ENCODE data around the gene TBPL1.
"Not testable (repeated sequence)": the region's sequence is repeated elsewhere in the genome, so short reads cannot be mapped to it uniquely, and the experiment has no call there.

The TBPL1 gene

DNA sequence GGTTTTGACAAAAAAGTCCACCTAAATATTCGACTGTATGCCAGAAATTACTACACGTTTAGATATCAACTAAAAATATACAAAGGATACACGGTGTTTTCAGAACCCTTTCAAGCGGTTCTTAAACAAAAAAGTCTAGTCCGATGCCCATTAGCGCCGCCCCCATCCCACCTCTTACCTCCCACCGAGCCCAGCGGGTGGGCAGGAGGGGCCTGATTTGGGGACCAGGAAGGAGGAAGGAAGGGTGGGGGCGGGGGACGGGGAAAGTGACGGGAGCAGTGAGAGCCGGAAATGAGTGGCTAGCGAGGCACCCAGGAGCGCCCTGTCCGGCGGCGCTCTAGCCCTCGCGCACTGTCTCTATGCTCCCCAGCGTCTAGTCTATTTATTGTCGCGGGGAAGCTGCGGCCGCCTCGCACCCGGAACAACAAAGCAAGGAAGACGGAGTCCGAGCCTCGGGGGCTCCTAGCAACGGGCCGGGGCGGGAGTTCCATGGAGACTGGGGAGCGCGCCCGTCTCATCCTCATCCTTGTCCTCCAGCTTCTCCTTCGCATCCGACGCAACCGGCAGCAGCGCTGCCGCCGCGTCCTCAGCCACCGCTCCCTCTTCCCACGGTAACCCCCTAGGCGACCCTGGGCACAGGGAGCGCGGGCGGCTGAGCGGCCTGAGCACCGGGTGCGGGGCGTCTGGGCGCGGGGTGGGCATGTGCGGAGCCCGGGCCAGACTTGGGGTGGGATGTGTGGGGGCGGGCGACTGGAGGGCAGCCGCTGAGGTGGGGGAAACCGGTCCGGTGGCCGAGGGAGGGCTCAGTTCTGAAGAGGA, at the start of gene TBPL1:
Gene TBPL1, plus strand, starts transcription at position 410 of the 819 bp plus-strand sequence. CDS start 26,902 bp downstream, outside the sequence.
- peak; percentile 89 for FAIRE-seq

DNA sequence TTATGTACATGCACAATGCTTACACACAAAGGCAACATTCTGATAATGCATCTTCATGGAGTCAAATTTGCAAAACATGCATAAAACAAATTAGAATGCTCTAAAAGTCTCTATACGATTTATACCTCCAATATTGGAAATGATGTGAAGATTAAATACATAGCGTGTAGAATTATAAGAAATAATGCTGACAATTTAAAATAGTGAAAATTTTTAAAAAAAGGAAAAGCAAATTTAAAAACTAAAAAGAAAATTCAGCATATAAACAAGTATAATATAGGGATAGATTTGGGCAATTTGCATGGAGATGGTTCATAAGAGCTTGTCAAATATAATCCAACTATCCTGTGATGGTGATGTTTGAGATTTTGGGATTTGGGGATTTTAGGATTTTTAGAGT, 49.2 kb upstream of the TBPL1 start:
- FAIRE-seq = no peak
- no peak for DNase-seq (ENCODE audit: insufficient read length, low spot score)

More for the DNA sequence above, at the start of gene TBPL1:
- DNase-seq (ENCODE audit: insufficient read length, low spot score) = peak; percentile 95

DNA sequence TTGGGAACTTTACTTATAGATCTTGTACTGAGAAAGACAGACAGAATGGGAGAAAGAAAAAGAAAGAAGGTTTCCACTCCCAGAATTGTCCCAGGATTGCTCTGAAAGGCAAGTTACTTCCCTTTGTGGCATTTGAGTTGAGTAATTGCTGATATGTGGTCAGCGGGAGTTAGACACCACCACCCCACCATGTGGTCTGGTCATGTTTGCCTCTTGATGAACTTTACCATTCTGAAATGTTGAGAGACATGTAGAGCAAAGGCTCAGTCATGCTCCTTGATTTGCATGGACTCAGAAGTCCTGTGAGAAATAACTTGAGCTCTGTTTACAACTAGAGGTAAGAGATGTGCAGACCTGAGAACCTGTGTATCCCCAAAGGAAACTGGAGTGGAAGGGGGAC, 47.0 kb upstream of the TBPL1 start:
- FAIRE-seq = no peak
- no peak for DNase-seq (ENCODE audit: insufficient read length, low spot score)

DNA sequence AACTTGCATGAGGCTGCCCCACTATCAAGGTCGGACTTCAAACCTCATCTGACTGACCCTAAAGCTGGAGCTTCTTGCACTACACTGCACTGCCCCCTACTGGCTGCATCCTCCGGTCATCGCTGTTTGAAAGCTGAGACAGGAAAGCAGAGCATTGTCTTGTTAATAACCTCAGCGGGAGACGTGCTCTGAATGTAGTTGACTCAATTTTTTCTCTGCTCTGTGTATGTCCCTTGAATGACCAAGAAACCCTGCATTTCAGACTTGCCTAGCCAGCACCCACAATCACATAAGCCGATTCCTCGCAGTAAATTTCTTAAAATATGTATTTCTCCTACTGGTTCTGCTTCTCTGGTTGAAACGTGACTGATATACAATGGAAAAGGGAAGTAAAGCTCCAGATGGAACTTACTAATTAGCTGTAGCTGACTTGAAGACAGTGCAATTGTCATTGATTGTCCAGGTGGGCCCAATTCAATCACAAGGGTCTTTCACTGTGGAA, 36.3 kb upstream of the TBPL1 start:
- FAIRE-seq (peak; percentile 87), DNase-seq (ENCODE audit: insufficient read length, low spot score) (peak; percentile 68)

DNA sequence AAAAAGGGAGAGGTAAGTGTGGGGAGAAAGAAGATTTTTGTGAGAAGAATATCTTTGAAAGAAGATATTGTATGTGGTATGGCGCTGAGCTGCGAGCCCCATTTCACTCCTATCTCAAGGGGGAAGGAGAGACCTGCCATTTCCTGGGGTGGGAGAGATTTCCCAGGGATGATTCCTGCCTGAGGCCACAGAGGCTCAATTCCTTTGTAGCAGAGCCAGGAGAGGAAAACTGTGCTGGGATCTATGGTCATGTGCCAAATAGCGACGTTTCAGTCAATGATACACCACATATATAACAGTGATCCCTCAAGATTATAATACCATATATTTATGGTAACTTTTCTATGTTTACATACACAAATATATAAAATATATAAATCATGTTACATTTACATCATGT, 35.2 kb upstream of the TBPL1 start:
- DNase-seq (ENCODE audit: insufficient read length, low spot score) (no peak), FAIRE-seq (no peak)

DNA sequence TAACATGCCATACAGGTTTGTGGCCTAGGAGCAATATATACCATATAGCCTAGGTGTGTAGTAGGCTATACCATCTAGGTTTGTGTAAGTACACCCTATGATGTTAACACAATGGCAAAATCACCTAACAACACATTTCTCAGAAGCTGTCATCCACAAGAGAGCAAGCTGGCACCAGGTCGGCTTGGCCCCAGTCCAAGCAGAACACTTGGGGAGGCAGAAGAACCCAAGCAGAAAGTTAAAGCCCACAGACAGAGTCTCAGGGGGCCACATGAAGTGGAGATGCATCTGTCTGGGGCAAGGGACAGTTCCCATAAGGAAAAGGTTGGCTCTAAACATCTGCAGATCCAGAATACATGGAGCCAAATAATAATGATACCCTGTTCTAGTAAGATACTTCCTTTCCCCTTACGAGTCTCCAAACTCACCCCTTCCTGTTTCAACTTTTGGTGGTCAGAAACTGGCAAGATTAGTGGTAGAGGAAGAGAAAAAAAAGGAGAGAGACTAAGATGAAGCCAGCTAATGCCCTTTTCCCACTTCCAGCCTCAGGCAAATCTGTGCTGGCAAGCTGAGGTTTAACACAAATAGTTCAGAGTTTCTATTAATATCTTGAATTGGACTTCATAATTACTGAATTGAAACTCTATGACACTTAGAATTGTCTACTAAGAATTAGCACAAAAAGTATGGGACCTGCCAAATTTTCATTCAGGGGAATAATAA, 34.7 kb upstream of the TBPL1 start:
- DNase-seq (ENCODE audit: insufficient read length, low spot score) = no peak
- no peak for FAIRE-seq

DNA sequence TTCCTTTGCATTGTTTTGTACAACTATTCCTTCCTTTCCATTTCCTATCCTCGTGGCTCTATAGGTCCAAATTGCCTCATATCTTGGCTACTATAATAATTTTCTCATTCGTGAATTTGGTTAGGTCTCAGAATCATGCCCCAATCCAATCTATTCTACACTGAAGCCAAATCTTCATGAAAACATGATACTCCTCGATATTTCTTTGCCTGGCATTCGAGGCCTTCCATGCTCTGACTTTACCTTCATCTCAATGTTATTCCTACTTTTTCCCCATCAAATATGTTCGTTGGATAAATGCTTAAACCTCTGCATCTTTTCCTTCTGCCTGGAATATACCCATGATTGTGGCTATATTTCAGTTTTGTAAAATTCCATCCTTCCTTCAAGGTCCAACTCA, 33.7 kb upstream of the TBPL1 start:
- no peak for DNase-seq (ENCODE audit: insufficient read length, low spot score)
- FAIRE-seq = no peak

DNA sequence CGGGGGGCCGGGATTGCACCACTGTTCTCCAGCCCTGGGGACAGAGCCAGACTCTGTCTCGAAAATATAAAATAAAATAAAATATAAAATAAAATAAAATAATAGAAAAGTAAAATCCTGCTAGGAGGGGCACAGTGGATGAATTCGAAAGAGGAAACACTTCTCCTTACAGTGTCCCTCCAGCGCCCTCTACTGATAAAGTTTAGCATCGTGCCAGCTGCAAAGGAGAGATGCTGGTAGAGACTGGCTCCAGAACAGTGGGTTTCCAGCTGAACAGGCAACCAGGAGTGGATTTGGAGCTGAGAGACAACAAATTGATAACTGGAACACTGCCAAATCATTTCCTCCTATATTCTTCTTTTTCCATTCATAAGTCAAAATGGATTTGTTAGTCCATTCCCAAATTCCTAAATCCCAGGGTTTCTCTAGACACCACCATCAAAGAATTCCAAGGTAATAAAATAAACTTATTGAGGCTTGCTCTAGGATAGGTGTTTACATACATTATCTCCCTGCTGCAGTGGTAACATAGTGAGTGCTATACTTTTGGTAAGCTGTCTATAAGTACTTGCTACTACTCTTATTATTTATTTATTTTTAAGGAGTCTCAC, 31.7 kb upstream of the TBPL1 start:
- FAIRE-seq (no peak), DNase-seq (ENCODE audit: insufficient read length, low spot score) (peak; percentile 81)

DNA sequence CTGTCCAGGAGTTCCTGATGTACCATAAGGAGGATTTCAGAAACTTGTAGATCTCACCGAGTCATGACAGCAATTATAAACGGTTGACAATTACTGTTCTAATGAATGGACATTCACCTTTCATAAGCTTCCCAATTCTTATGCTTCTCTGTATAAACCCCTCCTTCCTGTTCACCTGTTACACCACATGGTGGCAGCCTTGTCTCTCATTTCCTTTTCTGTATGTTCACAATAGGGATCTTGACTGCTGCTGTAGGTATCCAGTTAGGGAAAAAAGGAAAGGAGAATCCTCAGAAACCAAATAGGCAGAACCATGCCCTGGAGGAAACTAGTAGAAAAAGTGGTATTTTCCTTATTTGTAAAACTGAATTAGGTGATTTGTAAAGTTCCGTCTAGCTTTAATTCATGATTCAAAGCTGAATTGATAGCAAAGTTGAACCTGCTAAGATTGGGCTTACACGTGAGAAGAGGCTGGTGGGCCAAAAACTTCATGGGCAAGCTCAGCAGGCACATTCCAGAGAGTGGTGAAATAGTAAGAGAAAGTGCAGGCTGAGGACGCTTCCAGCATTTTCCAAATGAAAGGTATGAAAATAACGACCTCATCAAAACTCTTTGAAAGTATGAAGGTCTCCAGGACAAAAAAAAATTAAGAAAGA, 29.0 kb upstream of the TBPL1 start:
- peak; percentile 68 for DNase-seq (ENCODE audit: insufficient read length, low spot score)
- FAIRE-seq = peak; percentile 54

DNA sequence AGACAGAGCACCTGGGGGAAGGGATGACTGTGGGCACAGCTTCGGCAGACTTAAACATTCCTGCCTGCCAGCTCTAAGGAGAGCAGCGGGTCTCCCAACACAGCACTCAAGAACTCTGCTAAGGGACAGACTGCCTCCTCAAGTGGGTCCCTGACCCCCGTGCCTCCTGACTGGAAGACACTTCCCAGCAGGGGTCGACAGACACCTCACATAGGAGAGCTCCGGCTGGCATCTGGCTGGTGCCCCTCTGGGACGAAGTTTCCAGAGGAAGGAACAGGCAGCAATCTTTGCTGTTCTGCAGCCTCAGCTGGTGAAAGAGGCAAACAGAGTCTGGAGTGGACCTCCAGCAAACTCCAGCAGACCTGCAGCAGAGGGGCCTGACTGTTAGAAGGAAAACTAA, 21.8 kb upstream of the TBPL1 start:
- not testable (repeated sequence) for FAIRE-seq

DNA sequence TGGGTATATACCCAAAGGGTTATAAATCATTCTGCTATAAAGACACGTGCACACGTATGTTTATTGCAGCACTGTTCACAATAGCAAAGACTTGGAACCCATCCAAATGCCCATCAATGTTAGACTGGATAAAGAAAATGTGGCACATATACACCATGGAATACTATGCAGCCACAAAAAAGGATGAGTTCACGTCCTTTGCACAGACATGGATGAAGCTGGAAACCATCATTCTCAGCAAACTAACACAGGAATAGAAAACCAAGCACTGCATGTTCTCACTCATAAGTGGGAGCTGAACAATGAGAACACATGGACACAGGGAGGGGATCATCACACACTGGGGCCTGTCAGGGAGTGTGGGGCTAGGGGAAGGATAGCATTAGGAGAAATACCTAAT, 16.7 kb upstream of the TBPL1 start:
- DNase-seq (ENCODE audit: insufficient read length, low spot score); FAIRE-seq: not testable (repeated sequence)

More for the DNA sequence above, 21.8 kb upstream of the TBPL1 start:
- DNase-seq (ENCODE audit: insufficient read length, low spot score) = not testable (repeated sequence)

DNA sequence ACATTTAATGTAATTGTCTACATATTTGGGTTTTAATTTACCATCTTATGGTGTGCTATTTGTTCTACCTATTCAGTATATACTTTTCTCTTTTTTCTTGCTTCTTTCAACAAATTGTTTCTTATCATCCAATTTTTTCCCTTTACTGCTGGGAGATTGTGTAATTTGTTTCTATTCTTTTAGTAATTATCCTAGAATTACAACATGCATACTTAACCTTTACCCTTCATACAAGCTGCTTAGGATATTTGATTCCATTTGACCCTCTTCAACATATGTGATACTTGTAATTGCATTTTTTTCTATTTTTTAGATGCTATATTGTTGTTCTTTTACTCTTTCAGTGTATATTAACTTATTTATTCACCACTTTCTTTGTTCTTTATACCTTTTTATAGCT, 15.1 kb upstream of the TBPL1 start:
- FAIRE-seq = no peak

DNA sequence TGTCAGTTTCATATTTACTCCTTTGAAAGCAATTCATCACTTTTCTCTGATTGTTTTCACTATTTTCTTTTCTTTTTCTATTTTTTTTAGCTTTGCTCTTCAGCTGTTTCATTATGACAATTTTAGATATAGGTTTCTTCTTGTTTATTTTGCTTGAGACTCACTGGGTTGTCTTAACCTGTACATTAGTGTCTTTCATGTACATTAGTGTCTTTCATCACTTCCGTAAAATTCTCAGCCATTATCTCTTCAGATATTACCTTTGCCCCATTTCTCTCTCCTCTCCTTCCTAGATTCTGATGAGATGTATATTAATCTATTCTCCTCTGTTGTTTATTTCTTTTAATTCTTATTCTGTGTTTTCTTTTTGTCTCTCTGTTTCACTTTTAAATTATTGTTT, 14.5 kb upstream of the TBPL1 start:
- no peak for FAIRE-seq
- no peak for DNase-seq (ENCODE audit: insufficient read length, low spot score)

More for the DNA sequence above, 15.1 kb upstream of the TBPL1 start:
- DNase-seq (ENCODE audit: insufficient read length, low spot score) = no peak

DNA sequence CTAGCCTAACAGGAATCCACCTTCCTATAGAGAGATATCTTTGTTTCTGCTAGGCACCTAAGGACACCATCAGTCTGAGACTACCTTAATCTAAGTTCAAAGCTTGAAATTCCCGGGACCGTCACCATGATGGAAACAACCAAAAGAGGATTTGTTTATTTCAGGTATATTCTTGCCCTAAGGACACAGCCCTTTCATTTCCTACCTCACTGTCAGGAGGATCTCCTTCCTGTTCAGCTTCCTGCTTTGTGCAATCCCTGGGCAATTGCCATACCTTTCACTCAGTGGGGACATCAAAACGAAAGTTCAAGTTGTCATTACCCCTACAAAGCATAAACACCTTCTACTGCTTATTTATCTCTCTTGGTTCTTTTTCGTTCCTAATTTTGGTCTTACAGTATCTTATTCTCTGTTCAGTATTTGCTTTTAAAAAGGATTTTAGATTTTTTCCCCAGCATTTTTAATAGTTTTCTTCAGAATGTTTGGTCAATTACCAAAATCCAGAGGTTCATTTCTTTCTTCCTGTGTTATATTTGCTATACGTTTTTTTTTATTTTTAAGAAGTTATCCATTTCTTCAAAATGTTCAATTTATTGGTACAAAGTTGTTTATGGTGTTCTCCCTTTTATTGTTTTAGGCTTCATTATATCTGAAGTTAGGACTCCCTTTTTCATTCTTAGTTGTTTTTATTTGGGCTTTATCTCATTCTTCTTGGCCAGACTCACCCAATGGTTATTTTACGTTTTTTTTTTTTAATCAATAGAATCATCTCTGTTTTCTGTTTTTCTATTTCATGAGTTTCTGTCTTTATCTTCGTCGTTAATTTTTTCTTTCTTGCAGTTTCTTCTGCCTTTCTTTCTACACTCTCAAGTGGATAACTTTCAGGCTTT, 13.0 kb upstream of the TBPL1 start:
- DNase-seq (ENCODE audit: insufficient read length, low spot score) (no peak), FAIRE-seq (no peak)

DNA sequence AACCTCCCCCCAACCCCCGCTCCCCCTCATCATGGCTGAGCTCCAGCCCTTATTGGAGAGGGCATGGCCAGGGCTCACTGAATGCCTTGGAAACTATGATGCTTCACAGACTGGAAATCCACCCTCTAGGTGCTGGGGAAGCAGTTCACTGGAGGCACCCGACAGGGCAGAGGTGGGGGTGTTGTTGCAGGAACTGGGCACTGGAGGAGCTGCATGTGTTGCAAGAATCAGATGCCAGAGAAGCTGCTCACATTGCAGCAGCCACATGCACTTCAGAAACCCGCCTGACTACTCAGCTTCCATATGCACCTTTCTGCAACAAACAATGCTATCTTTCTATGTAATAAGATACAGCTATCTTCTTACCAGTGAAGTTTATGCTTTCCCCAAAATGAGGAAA, 7.9 kb upstream of the TBPL1 start:
- FAIRE-seq = no peak

DNA sequence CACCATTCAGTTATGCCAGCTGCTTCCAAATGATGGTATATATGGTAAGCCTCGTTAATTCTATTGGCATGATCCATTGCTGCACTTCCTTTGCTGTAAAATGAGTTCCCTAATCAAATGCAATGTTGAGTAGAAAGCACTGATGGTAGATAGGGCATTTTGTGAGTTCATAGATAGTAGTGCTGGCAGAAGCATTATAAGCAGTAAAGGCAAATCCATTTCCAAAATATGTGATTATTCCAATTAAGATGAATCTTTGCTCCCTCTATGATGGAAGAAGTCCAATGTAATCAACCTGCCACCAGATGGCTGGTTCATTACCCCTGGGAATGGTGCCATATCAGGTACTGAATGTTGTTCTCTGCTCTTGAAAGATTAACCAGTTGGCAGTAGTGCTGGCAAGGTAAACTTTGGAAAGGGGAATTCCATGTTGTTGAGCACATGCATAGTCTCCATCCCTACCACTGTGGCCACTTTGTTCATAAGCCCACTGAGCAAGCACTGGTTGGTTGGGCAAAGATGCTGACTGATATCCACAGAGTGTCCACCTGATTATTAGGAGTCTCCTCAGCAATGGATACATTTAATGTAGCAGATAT, 5.6 kb upstream of the TBPL1 start:
- no peak for DNase-seq (ENCODE audit: insufficient read length, low spot score)
- FAIRE-seq = no peak

More for the DNA sequence above, 7.9 kb upstream of the TBPL1 start:
- no peak for DNase-seq (ENCODE audit: insufficient read length, low spot score)

DNA sequence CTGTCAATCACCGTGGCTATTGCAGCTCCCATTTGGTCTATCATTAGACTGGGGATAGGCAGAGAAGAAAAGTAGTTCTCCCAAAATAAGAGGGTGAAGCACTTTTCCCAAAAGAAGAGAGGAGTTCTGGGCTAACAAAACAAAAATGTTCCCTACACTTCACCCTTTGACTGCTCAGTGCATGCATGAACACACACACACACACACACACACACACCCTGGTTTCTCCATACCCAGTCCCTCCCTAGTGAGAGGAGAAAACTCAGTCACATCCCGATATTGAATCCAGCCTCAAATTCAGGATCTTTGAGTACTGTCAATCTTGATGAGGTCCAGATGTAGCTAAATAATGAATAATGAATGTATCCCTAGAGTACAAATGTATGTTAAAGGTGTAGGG, 4.6 kb upstream of the TBPL1 start:
- DNase-seq (ENCODE audit: insufficient read length, low spot score) (no peak), FAIRE-seq (no peak)

DNA sequence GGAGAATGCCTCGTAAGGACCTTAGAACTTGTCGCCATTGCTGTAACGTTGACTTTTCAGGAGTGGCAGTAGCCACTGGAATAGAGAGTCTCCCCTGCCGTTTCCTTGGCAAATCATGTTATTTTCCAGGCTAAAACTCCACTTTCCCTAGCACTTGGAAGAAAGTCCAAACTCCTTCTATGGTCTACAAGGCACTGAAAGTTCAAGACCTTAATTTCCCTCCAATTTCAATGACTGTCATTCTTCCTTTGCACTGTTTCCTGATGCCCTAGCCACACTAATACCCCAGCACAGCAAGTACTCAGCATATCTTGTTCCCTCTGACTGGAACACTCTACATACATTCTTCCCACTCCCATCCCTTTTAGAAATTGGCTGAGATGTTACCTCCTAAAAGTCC, 1.8 kb upstream of the TBPL1 start:
- FAIRE-seq = peak; percentile 48
- no peak for DNase-seq (ENCODE audit: insufficient read length, low spot score)

Measured in HTR-8/SVneo (cell line).